A673 (cell line): ENCODE measurements around the gene S100G. TPM values are rescaled to one million over a fixed set of nuclear protein-coding genes. Genes with fewer than 3 reads are reported as not detected.
"Not testable (repeated sequence)": the region's sequence is repeated elsewhere in the genome, so short reads cannot be mapped to it uniquely, and the experiment has no call there.

Experiments
- BruUV-seq: library from RNA; stranded (reverse); fragments of 400-500 nt; replicated peaks from 2 replicates; lab custom pipeline; 2021; lab: Mats Ljungman, UMichigan
- CTCF ChIA-PET: fragments of 300-600 bp; sonication (Branson Sonifier 250); formaldehyde crosslinking; loops from one replicate; lab custom pipeline; 2022; ENCODE audit warnings: antibody characterized with exemption; lab: Charles Lee
- POLR2A ChIA-PET: fragments of 300-600 bp; sonication (Branson Sonifier 250); formaldehyde crosslinking; loops from one replicate; lab custom pipeline; 2022; ENCODE audit warnings: antibody characterized with exemption; ENCODE audit not compliant: low non-redundant PET; lab: Charles Lee
- DNase-seq: peaks from one replicate; pipeline ENCODE4 v3.0.0-alpha.2; 2015; ENCODE audit warnings: low spot score
- H3K27ac ChIP-seq: fragments of 200-600 bp; sonication (generic); 2 replicates; pipeline ENCODE4 v1.5.1; 2016; ENCODE audit warnings: mixed run types, low read depth, mild to moderate bottlenecking, mixed read lengths, antibody characterized with exemption, low read length; ENCODE audit not compliant: poor library complexity, severe bottlenecking
- H3K27me3 ChIP-seq: fragments of 200-600 bp; sonication (generic); replicated peaks from 2 replicates; pipeline ENCODE4 v1.6.1; 2017; ENCODE audit warnings: mixed run types, low read depth, mild to moderate bottlenecking, mixed read lengths, antibody characterized with exemption, low read length; ENCODE audit not compliant: insufficient read depth, poor library complexity
- H3K36me3 ChIP-seq: fragments of 200-600 bp; sonication (generic); 2 replicates; pipeline ENCODE4 v1.6.1; 2016; ENCODE audit warnings: mixed run types, mild to moderate bottlenecking, mixed read lengths, antibody characterized with exemption, low read length; ENCODE audit not compliant: insufficient read depth, poor library complexity, severe bottlenecking
- H3K4me1 ChIP-seq: fragments of 200-600 bp; sonication (generic); 2 replicates; pipeline ENCODE4 v1.6.1; 2017; ENCODE audit warnings: mixed run types, mild to moderate bottlenecking, mixed read lengths, antibody characterized with exemption, low read length; ENCODE audit not compliant: insufficient read depth, poor library complexity, severe bottlenecking
- H3K4me3 ChIP-seq: fragments of 200-600 bp; sonication (generic); 2 replicates; pipeline ENCODE4 v1.5.1; 2016; ENCODE audit warnings: low read depth, mixed run types, mild to moderate bottlenecking, mixed read lengths, low read length; ENCODE audit not compliant: poor library complexity, severe bottlenecking
- H3K9me3 ChIP-seq: fragments of 200-600 bp; sonication (generic); 2 replicates; pipeline ENCODE4 v1.6.1; 2016; ENCODE audit warnings: mixed run types, low read depth, mild to moderate bottlenecking, mixed read lengths, antibody characterized with exemption, low read length; ENCODE audit not compliant: poor library complexity, severe bottlenecking
- CTCF ChIP-seq: fragments of 300-800, 200-600 bp; sonication (generic); conservative IDR thresholded peaks from 2 replicates; pipeline ENCODE4 v1.5.1; 2017; ENCODE audit warnings: low read depth, mild to moderate bottlenecking, antibody characterized with exemption, low read length, moderate library complexity, mixed read lengths
- EZH2 ChIP-seq: fragments of 200-600 bp; sonication (generic); IDR thresholded peaks from 2 replicates; pipeline ENCODE4 v1.6.1; 2017; ENCODE audit warnings: borderline replicate concordance, low read depth, mild to moderate bottlenecking, mixed read lengths, antibody characterized with exemption, low read length; ENCODE audit not compliant: poor library complexity, severe bottlenecking
- intact Hi-C: fragments of 100-400 bp; cut with micrococcal nuclease; formaldehyde crosslinking; loops from one replicate; pipeline ENCODE4 v1.10.0; 2022; ENCODE audit not compliant: unreplicated experiment
- total RNA-seq: library from RNA; stranded (reverse); gene quantifications from 2 replicates; pipeline ENCODE4 v1.2.3, GENCODE V29; 2021

Gene S100G
- total RNA-seq, 1 experiment from 2014 or later, result not detected

GRCh38 chrX:16619024-16619423 lies 30.9 kb upstream of the S100G start:
- BruUV-seq, result no TSS peak
- Histone ChIP-seq H3K9me3 (no peaks in the 10 kb centered on the region), H3K27me3 (peaks cover 3% of the 10 kb centered on the region), H3K27ac (no peak overlapping the region), H3K4me3 (no peak overlapping the region), H3K4me1 (no peaks in the 10 kb centered on the region), H3K36me3 (no peaks in the 10 kb centered on the region)
- POLR2A ChIA-PET, result no interaction called here
- CTCF ChIA-PET, result no interaction called here
- TF ChIP-seq EZH2 (no peak), CTCF (no peak)
- intact Hi-C loops, result no loop called here
- no peak for DNase-seq

GRCh38 chrX:16628511-16628910 lies 21.4 kb upstream of the S100G start:
- H3K4me3 ChIP-seq, H3K27ac ChIP-seq, POLR2A ChIA-PET, BruUV-seq, H3K4me1 ChIP-seq, H3K27me3 ChIP-seq, CTCF ChIA-PET, intact Hi-C loops, DNase-seq, H3K36me3 ChIP-seq, H3K9me3 ChIP-seq: not testable (repeated sequence)

GRCh38 chrX:16628946-16629595 lies 20.9 kb upstream of the S100G start:
- H3K27me3 ChIP-seq, result peaks cover 3% of the 10 kb centered on the region
- ChIA-PET POLR2A (interaction anchor here (0.6 kb wide), 1 partner anchor 89 kb away, joined by 14 read pairs; no protein-coding TSS in a partner anchor), CTCF (no interaction called here)
- TF ChIP-seq CTCF (no peak), EZH2 (no peak)
- intact Hi-C loops, result no loop called here
- H3K4me1 ChIP-seq, result peaks cover 12% of the 10 kb centered on the region
- no peak overlapping the region for H3K4me3 ChIP-seq
- no TSS peak for BruUV-seq
- no peaks in the 10 kb centered on the region for H3K9me3 ChIP-seq
- no peak overlapping the region for H3K27ac ChIP-seq
- no peaks in the 10 kb centered on the region for H3K36me3 ChIP-seq
- peak; percentile 49 for DNase-seq

GRCh38 chrX:16629909-16630308 lies 20.0 kb upstream of the S100G start:
- Histone ChIP-seq H3K4me1 (peaks cover 20% of the 10 kb centered on the region), H3K27ac (no peak overlapping the region), H3K36me3 (no peaks in the 10 kb centered on the region), H3K4me3 (no peak overlapping the region), H3K9me3 (no peaks in the 10 kb centered on the region), H3K27me3 (peaks cover under 1% of the 10 kb centered on the region)
- ChIA-PET CTCF (no interaction called here), POLR2A (no interaction called here)
- no TSS peak for BruUV-seq
- TF ChIP-seq EZH2, result no peak
- TF ChIP-seq CTCF, result no peak
- no peak for DNase-seq
- intact Hi-C loops, result no loop called here
